Limb (tissue), 2 donors: ENCODE results near the gene DSN1.
"Not testable (repeated sequence)": the region's sequence is repeated elsewhere in the genome, so short reads cannot be mapped to it uniquely, and the experiment has no call there.

Experiments used
- DNase-seq, 2 donors: peaks; one replicate each; pipeline ENCODE4 v3.0.0-alpha.2; 2016; ENCODE audit errors: extremely low spot score in 2 of 2

DSN1 gene

GRCh38 chr20:36773597-36774390 is at the start of gene DSN1:
TSS of gene DSN1 (minus strand) at chr20:36773763. CDS start at chr20:36771458, 2,305 bp downstream.
- DNase-seq = peak; percentile 97 to 99

GRCh38 chr20:36823121-36823520 is 49.6 kb upstream of the DSN1 start:
- no peak for DNase-seq

- DNase-seq = no peak
Observed at GRCh38 chr20:36821964-36822437, 48.4 kb upstream of the DSN1 start.

- no peak for DNase-seq
Observed at GRCh38 chr20:36820928-36821327, 47.4 kb upstream of the DSN1 start.

- no peak for DNase-seq
Observed at GRCh38 chr20:36820073-36820472, 46.5 kb upstream of the DSN1 start.

GRCh38 chr20:36819659-36820058 is 46.1 kb upstream of the DSN1 start:
- DNase-seq = no peak

GRCh38 chr20:36818861-36819260 is 45.3 kb upstream of the DSN1 start:
- no peak for DNase-seq

- no peak for DNase-seq
Observed at GRCh38 chr20:36818185-36818584, 44.6 kb upstream of the DSN1 start.

- DNase-seq = no peak
Observed at GRCh38 chr20:36817496-36817895, 43.9 kb upstream of the DSN1 start.

- DNase-seq = no peak
Observed at GRCh38 chr20:36815454-36816091, 42.0 kb upstream of the DSN1 start.

GRCh38 chr20:36812594-36813463 is 39.3 kb upstream of the DSN1 start:
- no peak for DNase-seq

GRCh38 chr20:36808317-36809257 is 35.0 kb upstream of the DSN1 start:
- no peak for DNase-seq

- no peak for DNase-seq
Observed at GRCh38 chr20:36806049-36806448, 32.5 kb upstream of the DSN1 start.

- no peak for DNase-seq
Observed at GRCh38 chr20:36805396-36805795, 31.8 kb upstream of the DSN1 start.

- DNase-seq = no peak
Observed at GRCh38 chr20:36804425-36804824, 30.9 kb upstream of the DSN1 start.

- DNase-seq = no peak
Observed at GRCh38 chr20:36802326-36803222, 29.0 kb upstream of the DSN1 start.

GRCh38 chr20:36800410-36800809 is 26.8 kb upstream of the DSN1 start:
- no peak for DNase-seq

- DNase-seq = not testable (repeated sequence)
Observed at GRCh38 chr20:36799313-36799712, 25.8 kb upstream of the DSN1 start.

GRCh38 chr20:36796875-36797274 is 23.3 kb upstream of the DSN1 start:
- DNase-seq = no peak

- DNase-seq = no peak
Observed at GRCh38 chr20:36796117-36796516, 22.6 kb upstream of the DSN1 start.
